GM23248 (cell line): Measurements from ENCODE around the gene RCL1. TPM values are rescaled to one million over a fixed set of nuclear protein-coding genes. Genes with fewer than 3 reads are reported as not detected.
A peak's percentile ranks its signal among the peaks of the same experiment; 100 is the strongest.
"Not testable (repeated sequence)": the region's sequence is repeated elsewhere in the genome, so short reads cannot be mapped to it uniquely, and the experiment has no call there.

Experiments
- DNase-seq: peaks from one replicate; pipeline ENCODE4 v3.0.0-alpha.2; 2015
- H2AFZ ChIP-seq: fragments of 200-600 bp; sonication (generic); 2 replicates; pipeline ENCODE4 v1.6.1; 2016; ENCODE audit warnings: antibody characterized with exemption
- H3F3A ChIP-seq: fragments of 200-600 bp; sonication (generic); 2 replicates; pipeline ENCODE4 v1.6.1; 2016; ENCODE audit warnings: mild to moderate bottlenecking, antibody characterized with exemption, mixed run types; ENCODE audit not compliant: insufficient read depth
- H3K27ac ChIP-seq: fragments of 200-600 bp; sonication (generic); 2 replicates; pipeline ENCODE4 v1.5.1; 2016; ENCODE audit warnings: mild to moderate bottlenecking
- H3K27me3 ChIP-seq: fragments of 200-600 bp; sonication (generic); replicated peaks from 2 replicates; pipeline ENCODE4 v1.6.1; 2016; ENCODE audit warnings: mild to moderate bottlenecking; ENCODE audit not compliant: insufficient read depth
- H3K36me3 ChIP-seq: fragments of 200-600 bp; sonication (generic); 2 replicates; pipeline ENCODE4 v1.6.1; 2016; ENCODE audit warnings: low read depth, mild to moderate bottlenecking
- H3K4me1 ChIP-seq: fragments of 200-600 bp; sonication (generic); 2 replicates; pipeline ENCODE4 v1.6.1; 2016; ENCODE audit warnings: mild to moderate bottlenecking; ENCODE audit not compliant: insufficient read depth
- H3K4me2 ChIP-seq: fragments of 200-600 bp; sonication (generic); one replicate; pipeline ENCODE4 v1.6.1; 2016; ENCODE audit warnings: mild to moderate bottlenecking; ENCODE audit not compliant: unreplicated experiment
- H3K4me3 ChIP-seq: fragments of 200-600 bp; sonication (generic); 2 replicates; pipeline ENCODE4 v1.5.1; 2016; ENCODE audit warnings: mild to moderate bottlenecking
- H3K79me2 ChIP-seq: fragments of 200-600 bp; sonication (generic); 2 replicates; pipeline ENCODE4 v1.6.1; 2016; ENCODE audit warnings: mild to moderate bottlenecking; ENCODE audit not compliant: insufficient read depth
- H3K9ac ChIP-seq: fragments of 200-600 bp; sonication (generic); 2 replicates; pipeline ENCODE4 v1.6.1; 2016; ENCODE audit warnings: mild to moderate bottlenecking
- H3K9me2 ChIP-seq: fragments of 200-600 bp; sonication (generic); 2 replicates; pipeline ENCODE4 v1.6.1; 2016; ENCODE audit warnings: mixed run types, mild to moderate bottlenecking, moderate library complexity; ENCODE audit not compliant: insufficient read depth
- H3K9me3 ChIP-seq: fragments of 200-600 bp; sonication (generic); one replicate; pipeline ENCODE4 v1.6.1; 2017; ENCODE audit warnings: low read depth
- H4K20me1 ChIP-seq: fragments of 200-600 bp; sonication (generic); 2 replicates; pipeline ENCODE4 v1.6.0; 2016; ENCODE audit not compliant: insufficient read depth
- EZH2 ChIP-seq: fragments of 200-600 bp; sonication (generic); IDR thresholded peaks from 2 replicates; pipeline ENCODE4 v1.6.1; 2018; ENCODE audit warnings: antibody characterized with exemption, mild to moderate bottlenecking; ENCODE audit not compliant: insufficient read depth, poor library complexity, severe bottlenecking
- EZH2phosphoT487 ChIP-seq: fragments of 200-600 bp; sonication (generic); IDR thresholded peaks from 2 replicates; pipeline ENCODE4 v1.6.1; 2018; ENCODE audit warnings: antibody characterized with exemption, moderate library complexity, mild to moderate bottlenecking, low read depth; ENCODE audit not compliant: insufficient read depth
- WGBS, 2 experiments: methylation state at CpG; one replicate each; pipeline ENCODE4 v1.1.6; 2015 to 2017; ENCODE audit warnings: low lambda C conversion rate in 2 of 2, low coverage in 1 of 2; ENCODE audit errors: missing lambda C conversion rate in 2 of 2; 5-methylcytosine and 5-hydroxymethylcytosine counted together
- in situ Hi-C: fragments of 300-500 bp; cut with MboI; formaldehyde crosslinking; loops from 2 replicates; pipeline ENCODE4 v1.15.0; 2020
- polyA plus RNA-seq: library from polyadenylated mRNA; unstranded; fragments of >200 nt; fragmentation: Nextera tagmentation; extraction: Ambion mirVana; gene quantifications from 2 replicates; pipeline ENCODE4 v1.2.1, GENCODE V29; 2016
- total RNA-seq: library from RNA; depleted of rRNA; stranded (reverse); fragments of >200 nt; shearing (Covaris generic); gene quantifications from 2 replicates; pipeline ENCODE4 v1.2.3, GENCODE V29; 2014

Gene RCL1
- total and polyA plus RNA-seq, 2 experiments from 2014 or later: 7.7 to 7.8 TPM

GRCh38 chr9:4780651-4781050, 12.1 kb upstream of the RCL1 start:
- Histone ChIP-seq H3K9ac (no peak overlapping the region), H3K27me3 (no peaks in the 10 kb centered on the region), H3K4me2 (no peak overlapping the region), H3K9me2 (no peaks in the 10 kb centered on the region), H3F3A (no peaks in the 10 kb centered on the region), H3K4me3 (no peak overlapping the region), H3K27ac (no peak overlapping the region), H3K9me3 (no peaks in the 10 kb centered on the region), H3K79me2 (no peaks in the 10 kb centered on the region), H3K36me3 (no peaks in the 10 kb centered on the region), H4K20me1 (no peaks in the 10 kb centered on the region), H2AFZ (no peak overlapping the region), H3K4me1 (no peaks in the 10 kb centered on the region)
- in situ Hi-C loops: no loop called here
- TF ChIP-seq EZH2phosphoT487 (no peak), EZH2 (no peak)
- 94 to 100% methylated on average over 1 of the region's 1 CpG for WGBS, 2 experiments
- no peak for DNase-seq

GRCh38 chr9:4781408-4781807, 11.3 kb upstream of the RCL1 start:
- no peak overlapping the region for H3K27ac ChIP-seq
- H3K79me2 ChIP-seq: no peaks in the 10 kb centered on the region
- no peak overlapping the region for H3K4me3 ChIP-seq
- H3K4me2 ChIP-seq: no peak overlapping the region
- no peaks in the 10 kb centered on the region for H4K20me1 ChIP-seq
- no peaks in the 10 kb centered on the region for H3K9me3 ChIP-seq
- no peaks in the 10 kb centered on the region for H3K27me3 ChIP-seq
- 49 to 50% methylated on average over 2 of the region's 2 CpGs for WGBS, 2 experiments
- in situ Hi-C loops: no loop called here
- no peak overlapping the region for H2AFZ ChIP-seq
- H3K9me2 ChIP-seq: no peaks in the 10 kb centered on the region
- peak; percentile 27 for DNase-seq
- no peak for TF ChIP-seq EZH2phosphoT487
- TF ChIP-seq EZH2: no peak
- no peaks in the 10 kb centered on the region for H3K36me3 ChIP-seq
- H3K9ac ChIP-seq: no peak overlapping the region
- H3K4me1 ChIP-seq: no peaks in the 10 kb centered on the region
- no peaks in the 10 kb centered on the region for H3F3A ChIP-seq

- H3K4me2 ChIP-seq, DNase-seq, H3K27me3 ChIP-seq, H3K36me3 ChIP-seq, H3K27ac ChIP-seq, H3K9ac ChIP-seq, H3K4me3 ChIP-seq, H3F3A ChIP-seq, in situ Hi-C loops, H2AFZ ChIP-seq, H3K4me1 ChIP-seq, H3K9me3 ChIP-seq, H4K20me1 ChIP-seq, H3K79me2 ChIP-seq, H3K9me2 ChIP-seq: not testable (repeated sequence)
- 89 to 100% methylated on average over 4 of the region's 4 CpGs for WGBS, 2 experiments
Observed at GRCh38 chr9:4783191-4783590, 9.6 kb upstream of the RCL1 start.

- Histone ChIP-seq H2AFZ (no peak overlapping the region), H3K27ac (no peak overlapping the region), H3K79me2 (no peaks in the 10 kb centered on the region), H3K27me3 (no peaks in the 10 kb centered on the region), H3K4me2 (no peak overlapping the region), H3K4me1 (no peaks in the 10 kb centered on the region), H4K20me1 (no peaks in the 10 kb centered on the region), H3K9me3 (no peaks in the 10 kb centered on the region), H3K9ac (no peak overlapping the region), H3F3A (no peaks in the 10 kb centered on the region), H3K4me3 (no peak overlapping the region), H3K36me3 (no peaks in the 10 kb centered on the region), H3K9me2 (no peaks in the 10 kb centered on the region)
- WGBS, 2 experiments: 40 to 64% methylated on average over 2 of the region's 2 CpGs
- in situ Hi-C loops: no loop called here
- TF ChIP-seq EZH2 (no peak), EZH2phosphoT487 (no peak)
- DNase-seq: no peak
Observed at GRCh38 chr9:4784403-4784802, 8.3 kb upstream of the RCL1 start.

GRCh38 chr9:4786599-4786998, 6.1 kb upstream of the RCL1 start:
- no peak overlapping the region for H3K4me3 ChIP-seq
- H3K9me2 ChIP-seq: no peaks in the 10 kb centered on the region
- no peaks in the 10 kb centered on the region for H4K20me1 ChIP-seq
- 97 to 100% methylated on average over 4 of the region's 4 CpGs for WGBS, 2 experiments
- no peak overlapping the region for H3K27ac ChIP-seq
- no peak overlapping the region for H2AFZ ChIP-seq
- no peak for DNase-seq
- H3K36me3 ChIP-seq: no peaks in the 10 kb centered on the region
- H3K4me1 ChIP-seq: no peaks in the 10 kb centered on the region
- H3K9me3 ChIP-seq: no peaks in the 10 kb centered on the region
- in situ Hi-C loops: no loop called here
- H3K27me3 ChIP-seq: no peaks in the 10 kb centered on the region
- TF ChIP-seq EZH2: no peak
- no peak for TF ChIP-seq EZH2phosphoT487
- H3K9ac ChIP-seq: no peak overlapping the region
- H3K4me2 ChIP-seq: no peak overlapping the region
- H3F3A ChIP-seq: no peaks in the 10 kb centered on the region
- no peaks in the 10 kb centered on the region for H3K79me2 ChIP-seq
